HG02885 (cell line): ENCODE measurements around the gene SREBF1.

Source experiments
- ATAC-seq: cut with Tn5 transposase; IDR thresholded peaks from one replicate; pipeline ENCODE4 v1.9.1; 2021; ENCODE audit warnings: mild to moderate bottlenecking; ENCODE audit not compliant: unreplicated experiment, poor library complexity

SREBF1 gene

GRCh38 chr17:17826942-17827785 lies 9.6 kb downstream of the SREBF1 start:
- no peak for ATAC-seq

DNA sequence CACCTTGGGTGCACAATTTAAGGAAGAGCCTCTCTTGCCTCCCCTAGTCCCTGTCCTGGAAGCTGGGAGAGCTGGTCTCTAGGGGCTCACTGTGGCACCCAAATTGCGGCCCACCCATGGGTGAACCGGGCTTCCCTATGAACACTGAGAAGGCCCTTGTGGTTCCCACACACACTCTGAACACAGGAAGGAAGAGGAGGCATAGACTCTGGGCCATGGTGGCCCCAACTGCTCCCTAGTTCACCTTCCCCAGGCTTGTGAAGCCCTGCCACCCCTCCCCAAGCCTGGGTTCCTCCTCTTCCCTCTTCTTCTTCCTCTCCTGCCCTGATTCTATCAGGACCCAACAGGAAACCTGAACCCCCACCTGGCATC lies 10.5 kb downstream of the SREBF1 start:
- no peak for ATAC-seq

DNA sequence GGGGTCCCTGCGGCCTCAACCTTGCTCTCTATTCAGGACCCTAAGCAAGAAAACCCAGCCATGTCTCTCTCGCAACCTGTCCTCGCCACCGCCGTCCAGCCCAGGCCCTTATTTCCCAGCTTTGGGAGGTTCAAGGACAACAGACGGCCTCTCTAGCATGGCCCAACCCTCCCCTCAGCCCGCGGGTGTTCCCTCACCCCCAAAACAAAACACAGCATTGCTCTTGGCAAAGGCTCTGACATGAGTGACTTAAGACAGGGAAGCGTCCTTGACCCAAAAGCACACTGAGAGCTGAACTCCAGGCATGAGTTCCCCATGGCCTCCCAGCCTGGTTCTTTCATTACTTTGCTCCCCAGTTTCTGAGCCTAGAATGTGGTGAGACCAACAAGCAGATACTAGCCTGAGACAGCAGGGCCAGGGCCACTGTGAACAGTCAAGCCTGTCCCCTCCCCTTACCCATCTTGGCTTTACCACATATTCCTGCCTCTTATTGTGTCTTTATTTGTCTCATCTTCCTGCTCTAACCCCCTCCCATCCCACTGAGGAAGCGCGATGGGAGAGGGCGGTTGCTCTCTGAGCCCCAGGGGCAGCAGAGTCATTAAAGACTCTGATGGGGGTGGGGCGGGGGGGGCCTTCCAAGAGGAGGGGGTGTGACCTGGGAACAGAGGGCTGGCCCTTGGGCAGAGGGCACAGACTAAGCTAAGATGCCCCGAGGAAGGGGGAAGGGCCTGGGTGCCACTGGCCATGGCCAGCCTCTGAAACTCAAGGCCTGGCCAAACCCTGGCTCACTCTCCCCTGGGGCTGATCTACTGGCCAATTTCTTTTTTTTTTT lies 11.8 kb downstream of the SREBF1 start:
- no peak for ATAC-seq

GRCh38 chr17:17824119-17824782 lies 12.5 kb downstream of the SREBF1 start:
- ATAC-seq, result no peak

GRCh38 chr17:17823433-17824118 lies 13.2 kb downstream of the SREBF1 start:
- peak; percentile 86 for ATAC-seq

GRCh38 chr17:17822616-17823015 lies 14.2 kb downstream of the SREBF1 start:
- ATAC-seq, result no peak

DNA sequence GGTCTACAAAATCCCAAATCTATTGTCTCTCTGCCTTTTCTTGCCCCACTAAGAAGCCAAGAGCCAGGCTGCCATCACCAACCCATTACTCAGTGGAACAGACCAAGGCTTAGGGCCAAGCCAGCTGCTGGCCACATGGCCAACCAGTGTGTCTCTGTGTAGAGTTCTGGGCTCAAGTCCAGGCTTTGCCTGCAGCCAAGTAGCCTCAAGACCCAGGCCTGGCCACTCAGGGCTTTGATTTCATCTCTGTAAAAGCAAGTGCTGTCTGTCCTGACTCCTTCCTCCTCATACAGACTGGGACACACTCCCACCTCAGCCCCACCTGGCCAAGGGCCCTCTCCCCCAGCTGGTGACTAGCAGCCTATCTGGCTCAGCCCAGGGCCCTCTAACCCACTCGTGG lies 14.6 kb downstream of the SREBF1 start:
- ATAC-seq, result no peak

DNA sequence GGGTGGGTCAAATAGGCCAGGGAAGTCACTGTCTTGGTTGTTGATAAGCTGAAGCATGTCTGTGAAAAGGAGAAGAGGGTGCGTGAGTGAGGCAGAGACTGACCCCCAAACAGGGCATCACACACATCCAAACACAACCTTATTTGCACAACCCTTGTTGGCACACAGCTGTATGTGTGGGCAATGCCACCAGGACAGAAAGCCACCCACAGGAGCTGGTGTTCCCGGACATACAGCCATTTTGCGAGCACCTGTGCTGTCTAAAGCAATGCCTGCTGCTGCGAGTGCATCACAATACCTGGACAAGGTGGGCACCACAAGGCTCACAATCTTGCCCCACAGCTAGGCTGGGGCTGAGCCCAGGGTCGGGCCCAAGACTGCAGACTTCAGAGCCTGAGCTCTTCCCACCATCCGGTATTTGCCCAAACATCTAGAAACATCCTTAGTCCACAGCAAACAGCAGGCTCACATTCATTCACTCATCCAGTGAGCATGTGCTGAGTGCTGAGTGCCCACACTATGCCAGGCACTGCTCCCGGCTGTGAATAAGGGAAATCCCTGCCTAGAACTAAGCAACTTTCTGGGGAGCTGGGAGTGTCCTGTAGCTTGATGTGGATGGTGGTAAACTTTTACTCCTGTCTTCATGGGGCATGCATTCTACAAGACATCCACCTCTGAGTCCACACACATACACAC lies 16.2 kb downstream of the SREBF1 start:
- no peak for ATAC-seq

DNA sequence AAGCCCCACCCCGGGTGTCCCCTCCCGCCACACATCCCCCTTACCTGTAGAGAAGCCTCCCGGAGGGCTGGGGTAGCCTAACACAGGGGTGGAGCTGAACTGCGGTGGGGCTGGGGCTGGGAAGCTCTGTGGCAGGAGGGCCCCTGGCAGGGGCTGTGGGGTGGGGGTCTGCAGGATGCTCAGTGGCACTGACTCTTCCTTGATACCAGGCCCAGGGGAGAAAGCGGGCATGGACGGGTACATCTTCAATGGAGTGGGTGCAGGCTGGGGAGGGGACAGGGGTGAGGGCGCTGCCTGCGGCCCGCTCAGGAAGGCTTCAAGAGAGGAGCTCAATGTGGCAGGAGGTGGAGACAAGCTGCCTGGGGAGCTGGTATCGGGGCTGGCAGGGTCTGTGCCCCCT lies 16.7 kb downstream of the SREBF1 start:
- ATAC-seq, result no peak

- peak; percentile 60 for ATAC-seq
These were observed 17.2 kb downstream of the SREBF1 start for GRCh38 chr17:17819561-17819995.

- no peak for ATAC-seq
These were observed 17.7 kb downstream of the SREBF1 start for GRCh38 chr17:17819111-17819510.

GRCh38 chr17:17818088-17818526 lies 18.7 kb downstream of the SREBF1 start:
- ATAC-seq, result no peak

DNA sequence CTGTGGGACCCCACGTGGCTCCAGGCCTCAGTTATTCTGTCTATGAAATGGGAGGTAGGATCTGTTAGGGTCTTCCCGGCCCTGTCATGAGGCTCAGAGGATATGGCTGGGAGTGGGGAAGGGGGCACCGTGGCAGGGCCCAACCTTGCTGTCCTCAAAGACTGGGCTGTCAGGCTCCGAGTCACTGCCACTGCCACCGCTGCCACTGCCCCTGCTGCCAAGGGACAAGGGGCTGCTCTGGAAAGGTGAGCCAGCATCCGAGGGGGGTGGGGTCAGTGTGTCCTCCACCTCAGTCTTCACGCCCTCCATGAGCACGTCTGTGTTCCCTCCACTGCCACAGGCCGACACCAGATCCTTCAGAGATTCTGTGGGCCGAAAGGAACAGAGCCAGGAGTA lies 19.2 kb downstream of the SREBF1 start:
- ATAC-seq, result no peak

- ATAC-seq, result no peak
These were observed 19.8 kb downstream of the SREBF1 start for GRCh38 chr17:17816831-17817551.

DNA sequence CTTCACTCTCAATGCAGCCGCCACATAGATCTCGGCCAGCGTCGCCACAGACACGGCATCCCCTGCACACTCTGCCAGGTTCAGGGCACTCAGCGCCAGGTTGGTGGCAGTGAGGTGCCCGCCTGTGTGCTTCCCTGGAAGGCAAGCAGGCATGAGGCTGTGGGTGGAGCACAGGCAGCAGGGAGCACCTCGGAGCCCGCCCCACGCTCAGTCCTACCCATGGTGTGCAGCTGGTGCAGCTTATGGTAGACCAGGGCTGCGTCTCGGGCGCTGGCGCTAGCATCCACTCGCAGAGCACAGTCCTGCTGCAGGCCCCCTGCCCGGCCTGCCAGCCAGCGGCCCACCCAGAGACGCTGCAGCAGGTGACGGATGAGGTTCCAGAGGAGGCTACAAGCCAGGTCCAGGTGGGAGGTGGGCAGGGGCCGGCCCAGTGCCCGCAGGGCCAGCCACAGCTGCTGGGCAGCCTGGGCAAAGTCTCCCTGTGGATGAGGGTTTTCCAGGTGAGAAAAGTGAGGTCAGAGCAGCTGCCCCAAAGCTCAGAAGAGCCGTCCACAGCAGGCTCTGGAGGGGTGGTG lies 20.5 kb downstream of the SREBF1 start:
- no peak for ATAC-seq

GRCh38 chr17:17815436-17816200 lies 21.2 kb downstream of the SREBF1 start:
- no peak for ATAC-seq

- no peak for ATAC-seq
These were observed 21.8 kb downstream of the SREBF1 start for GRCh38 chr17:17815062-17815406.
